ENCODE results near the gene SPSB4. TPM values are rescaled to one million over a fixed set of nuclear protein-coding genes. Genes with fewer than 3 reads are reported as not detected.

SPSB4 gene
- total RNA-seq, 1 donor from 2014 or later: 12.0 TPM

- Histone ChIP-seq H3K27me3 (ENCODE audit: control insufficient read depth in 3 of 3, insufficient read depth in 3 of 3, low read length in 3 of 3) (no peaks in the 10 kb centered on the region), H3K36me3 (ENCODE audit: control insufficient read depth in 3 of 3, insufficient read depth in 3 of 3, low read length in 3 of 3) (no peaks in the 10 kb centered on the region), H3K4me1 (ENCODE audit: control insufficient read depth in 3 of 3, insufficient read depth in 3 of 3, low read length in 3 of 3) (peaks cover 19 to 30% (median 29%) of the 10 kb centered on the region in 3 donors), H3K27ac (ENCODE audit: low read depth, low read length) (no peak overlapping the region), H3K9ac (ENCODE audit: low read depth in 1 of 3, low read length in 3 of 3) (no peak overlapping the region), H3K9me3 (ENCODE audit: control insufficient read depth in 3 of 3, low read length in 3 of 3) (no peaks in the 10 kb centered on the region), H3K4me3 (ENCODE audit: low read length in 3 of 3) (no peak overlapping the region)
These were observed 73.6 kb downstream of the SPSB4 start for GRCh38 chr3:141124715-141125114.

DNA sequence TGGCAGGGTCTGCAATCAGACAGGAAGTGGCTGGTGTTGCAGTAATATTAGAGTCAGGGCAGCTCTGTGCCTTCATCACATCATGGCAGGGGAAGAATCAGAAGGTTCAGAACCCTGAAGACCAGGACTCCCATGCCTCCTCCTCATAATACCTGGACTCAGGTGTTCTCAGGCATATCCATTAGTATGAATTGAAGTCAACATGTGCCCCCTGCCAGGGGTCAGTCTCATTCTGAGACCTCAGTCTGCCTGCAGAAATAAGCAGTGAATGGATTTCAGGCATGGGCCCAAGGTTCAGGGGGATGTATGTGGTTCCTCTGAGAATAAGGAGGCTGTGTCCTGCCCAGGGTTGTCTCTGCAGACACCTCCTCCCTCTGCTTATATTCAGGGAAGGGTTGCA is 74.2 kb downstream of the SPSB4 start:
- H3K27ac ChIP-seq (ENCODE audit: low read depth, low read length): no peak overlapping the region
- peaks cover 19 to 30% (median 29%) of the 10 kb centered on the region in 3 donors for H3K4me1 ChIP-seq (ENCODE audit: control insufficient read depth in 3 of 3, insufficient read depth in 3 of 3, low read length in 3 of 3)
- no peaks in the 10 kb centered on the region for H3K36me3 ChIP-seq (ENCODE audit: control insufficient read depth in 3 of 3, insufficient read depth in 3 of 3, low read length in 3 of 3)
- no peaks in the 10 kb centered on the region for H3K27me3 ChIP-seq (ENCODE audit: control insufficient read depth in 3 of 3, insufficient read depth in 3 of 3, low read length in 3 of 3)
- no peak overlapping the region for H3K4me3 ChIP-seq (ENCODE audit: low read length in 3 of 3)
- H3K9ac ChIP-seq (ENCODE audit: low read depth in 1 of 3, low read length in 3 of 3): no peak overlapping the region
- H3K9me3 ChIP-seq (ENCODE audit: control insufficient read depth in 3 of 3, low read length in 3 of 3): no peaks in the 10 kb centered on the region

DNA sequence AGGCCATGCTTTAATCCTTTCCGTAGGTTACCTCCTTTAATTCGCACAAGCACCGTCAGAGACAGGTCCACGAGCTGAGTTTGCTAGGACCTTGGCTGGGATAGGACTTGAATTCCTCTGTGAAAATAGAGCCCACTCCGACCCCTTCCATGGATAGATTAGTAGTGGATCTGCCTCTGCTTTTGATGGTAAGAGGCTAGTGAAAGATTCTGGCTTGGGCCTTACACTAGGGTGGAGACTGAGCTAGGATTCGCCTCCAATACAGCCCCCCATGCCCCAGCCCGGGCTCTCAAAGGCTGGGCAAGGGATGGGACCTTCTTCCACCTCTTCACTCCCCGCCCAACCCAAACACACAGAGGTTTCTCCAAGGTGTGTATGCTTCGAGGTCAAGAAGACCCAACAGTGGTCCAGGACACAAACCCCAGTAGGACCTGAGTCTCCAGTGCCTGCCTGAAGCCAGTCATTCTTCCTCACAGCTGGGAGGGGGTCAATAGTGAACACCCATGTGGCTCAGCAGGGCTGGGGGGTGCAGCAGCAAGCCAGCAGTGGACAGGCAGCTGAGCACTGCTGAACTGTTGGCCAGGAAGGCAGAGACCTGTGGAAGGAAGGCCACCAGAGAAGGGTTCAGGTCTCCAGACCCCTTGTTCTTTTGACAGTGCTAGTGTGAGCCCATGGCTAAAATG is 75.7 kb downstream of the SPSB4 start:
- Histone ChIP-seq H3K36me3 (ENCODE audit: control insufficient read depth in 3 of 3, insufficient read depth in 3 of 3, low read length in 3 of 3) (no peaks in the 10 kb centered on the region), H3K9ac (ENCODE audit: low read depth in 1 of 3, low read length in 3 of 3) (no peak overlapping the region), H3K27ac (ENCODE audit: low read depth, low read length) (no peak overlapping the region), H3K9me3 (ENCODE audit: control insufficient read depth in 3 of 3, low read length in 3 of 3) (no peaks in the 10 kb centered on the region), H3K4me3 (ENCODE audit: low read length in 3 of 3) (no peak overlapping the region), H3K27me3 (ENCODE audit: control insufficient read depth in 3 of 3, insufficient read depth in 3 of 3, low read length in 3 of 3) (no peaks in the 10 kb centered on the region), H3K4me1 (ENCODE audit: control insufficient read depth in 3 of 3, insufficient read depth in 3 of 3, low read length in 3 of 3) (peaks cover 19 to 30% (median 29%) of the 10 kb centered on the region in 3 donors)

- no peaks in the 10 kb centered on the region for H3K9me3 ChIP-seq (ENCODE audit: control insufficient read depth in 3 of 3, low read length in 3 of 3)
- H3K9ac ChIP-seq (ENCODE audit: low read depth in 1 of 3, low read length in 3 of 3): no peak overlapping the region
- no peaks in the 10 kb centered on the region for H3K36me3 ChIP-seq (ENCODE audit: control insufficient read depth in 3 of 3, insufficient read depth in 3 of 3, low read length in 3 of 3)
- no peak overlapping the region for H3K4me3 ChIP-seq (ENCODE audit: low read length in 3 of 3)
- peaks cover 19 to 30% (median 29%) of the 10 kb centered on the region in 3 donors for H3K4me1 ChIP-seq (ENCODE audit: control insufficient read depth in 3 of 3, insufficient read depth in 3 of 3, low read length in 3 of 3)
- no peak overlapping the region for H3K27ac ChIP-seq (ENCODE audit: low read depth, low read length)
- no peaks in the 10 kb centered on the region for H3K27me3 ChIP-seq (ENCODE audit: control insufficient read depth in 3 of 3, insufficient read depth in 3 of 3, low read length in 3 of 3)
These were observed 76.4 kb downstream of the SPSB4 start for GRCh38 chr3:141127344-141128125.

DNA sequence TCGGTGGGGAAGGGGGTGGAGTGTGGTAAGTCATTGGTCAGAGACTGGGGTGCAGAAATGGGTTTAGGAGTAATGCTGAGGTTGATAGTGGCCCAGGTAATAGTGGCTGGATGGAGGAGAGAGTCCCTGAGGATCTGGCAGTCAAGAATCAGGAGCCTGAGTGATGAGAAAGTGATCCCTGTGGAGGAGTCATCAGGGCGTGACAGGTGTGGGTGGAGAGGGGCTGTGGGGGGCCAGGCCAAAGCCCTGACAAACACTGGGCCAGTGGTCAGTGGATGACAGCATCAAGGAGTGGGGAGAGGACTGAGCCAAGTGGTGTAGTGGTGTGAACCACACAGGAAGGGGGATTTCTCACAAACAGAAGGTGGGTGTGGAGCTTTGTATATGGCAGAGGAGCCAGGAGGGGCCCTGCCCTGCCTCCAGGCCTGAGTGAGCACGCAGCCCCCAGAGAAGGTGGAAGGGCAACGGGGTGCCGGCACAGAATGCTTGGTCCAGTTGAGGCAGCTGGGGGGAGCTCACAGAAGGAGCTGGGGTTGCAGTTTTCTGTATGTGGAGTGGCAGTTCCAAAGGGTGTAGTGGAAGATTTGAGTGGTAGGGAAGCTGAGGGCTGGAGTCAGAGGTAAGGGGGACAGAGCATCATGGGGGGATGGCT is 77.1 kb downstream of the SPSB4 start:
- H3K4me1 ChIP-seq (ENCODE audit: control insufficient read depth in 3 of 3, insufficient read depth in 3 of 3, low read length in 3 of 3): peaks cover 18 to 27% (median 27%) of the 10 kb centered on the region in 3 donors
- H3K9ac ChIP-seq (ENCODE audit: low read depth in 1 of 3, low read length in 3 of 3): no peak overlapping the region
- no peak overlapping the region for H3K27ac ChIP-seq (ENCODE audit: low read depth, low read length)
- H3K9me3 ChIP-seq (ENCODE audit: control insufficient read depth in 3 of 3, low read length in 3 of 3): no peaks in the 10 kb centered on the region
- no peaks in the 10 kb centered on the region for H3K36me3 ChIP-seq (ENCODE audit: control insufficient read depth in 3 of 3, insufficient read depth in 3 of 3, low read length in 3 of 3)
- no peaks in the 10 kb centered on the region for H3K27me3 ChIP-seq (ENCODE audit: control insufficient read depth in 3 of 3, insufficient read depth in 3 of 3, low read length in 3 of 3)
- H3K4me3 ChIP-seq (ENCODE audit: low read length in 3 of 3): no peak overlapping the region

- Histone ChIP-seq H3K4me1 (ENCODE audit: control insufficient read depth in 3 of 3, insufficient read depth in 3 of 3, low read length in 3 of 3) (peaks cover 10 to 19% (median 19%) of the 10 kb centered on the region in 3 donors), H3K4me3 (ENCODE audit: low read length in 3 of 3) (no peak overlapping the region), H3K9me3 (ENCODE audit: control insufficient read depth in 3 of 3, low read length in 3 of 3) (no peaks in the 10 kb centered on the region), H3K27me3 (ENCODE audit: control insufficient read depth in 3 of 3, insufficient read depth in 3 of 3, low read length in 3 of 3) (no peaks in the 10 kb centered on the region), H3K36me3 (ENCODE audit: control insufficient read depth in 3 of 3, insufficient read depth in 3 of 3, low read length in 3 of 3) (no peaks in the 10 kb centered on the region), H3K27ac (ENCODE audit: low read depth, low read length) (no peak overlapping the region), H3K9ac (ENCODE audit: low read depth in 1 of 3, low read length in 3 of 3) (no peak overlapping the region)
These were observed 77.9 kb downstream of the SPSB4 start for GRCh38 chr3:141129049-141129448.

DNA sequence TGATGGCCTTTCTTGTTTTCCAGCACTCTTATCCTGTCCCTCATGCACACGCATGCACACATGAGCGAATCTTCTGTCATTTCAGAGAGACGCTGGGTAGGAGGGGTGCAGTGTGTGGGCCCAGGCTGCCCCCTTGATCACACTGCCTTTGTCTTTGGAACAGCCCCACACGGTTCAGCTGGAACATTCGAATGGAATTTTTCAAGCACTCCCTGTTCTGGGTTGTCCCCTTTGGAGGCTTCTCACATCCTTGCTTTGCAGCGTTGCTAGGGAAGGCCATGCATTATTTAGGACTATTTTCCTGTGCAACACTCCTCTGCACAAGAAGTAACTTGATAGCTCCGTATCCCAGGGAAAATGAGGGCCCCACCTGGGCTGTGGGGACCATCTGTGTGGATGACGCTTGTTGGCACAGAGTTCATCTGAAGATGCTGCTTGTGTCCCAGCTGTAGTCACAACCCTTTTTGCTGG is 78.4 kb downstream of the SPSB4 start:
- H3K4me1 ChIP-seq (ENCODE audit: control insufficient read depth in 3 of 3, insufficient read depth in 3 of 3, low read length in 3 of 3): peaks cover 7 to 14% (median 13%) of the 10 kb centered on the region in 3 donors
- no peak overlapping the region for H3K4me3 ChIP-seq (ENCODE audit: low read length in 3 of 3)
- no peaks in the 10 kb centered on the region for H3K36me3 ChIP-seq (ENCODE audit: control insufficient read depth in 3 of 3, insufficient read depth in 3 of 3, low read length in 3 of 3)
- H3K9ac ChIP-seq (ENCODE audit: low read depth in 1 of 3, low read length in 3 of 3): no peak overlapping the region
- H3K27me3 ChIP-seq (ENCODE audit: control insufficient read depth in 3 of 3, insufficient read depth in 3 of 3, low read length in 3 of 3): no peaks in the 10 kb centered on the region
- no peak overlapping the region for H3K27ac ChIP-seq (ENCODE audit: low read depth, low read length)
- H3K9me3 ChIP-seq (ENCODE audit: control insufficient read depth in 3 of 3, low read length in 3 of 3): no peaks in the 10 kb centered on the region

DNA sequence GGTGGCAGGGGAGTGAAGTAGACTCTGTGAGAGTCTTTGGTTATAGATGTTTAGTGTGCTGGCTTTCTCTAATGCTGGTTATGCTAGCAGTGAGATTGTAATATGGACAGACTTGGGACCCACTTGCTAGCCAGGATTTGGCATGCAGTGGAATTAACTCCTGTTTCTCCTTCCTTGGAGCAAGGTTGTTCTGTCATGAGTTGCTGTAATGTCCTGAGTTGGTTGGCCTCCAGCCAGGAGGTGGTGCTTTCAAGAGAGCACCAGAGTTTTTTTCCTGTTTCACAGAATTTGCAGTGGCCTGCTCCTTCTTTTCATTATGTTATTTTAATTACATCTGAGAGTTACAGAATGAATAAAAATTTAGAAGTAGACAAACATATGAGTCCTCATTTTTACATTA is 92.4 kb downstream of the SPSB4 start:
- H3K9ac ChIP-seq (ENCODE audit: low read depth in 1 of 3, low read length in 3 of 3): no peak overlapping the region
- peaks cover 0 to 2% (median 0%) of the 10 kb centered on the region in 3 donors for H3K9me3 ChIP-seq (ENCODE audit: control insufficient read depth in 3 of 3, low read length in 3 of 3)
- no peaks in the 10 kb centered on the region for H3K27me3 ChIP-seq (ENCODE audit: control insufficient read depth in 3 of 3, insufficient read depth in 3 of 3, low read length in 3 of 3)

DNA sequence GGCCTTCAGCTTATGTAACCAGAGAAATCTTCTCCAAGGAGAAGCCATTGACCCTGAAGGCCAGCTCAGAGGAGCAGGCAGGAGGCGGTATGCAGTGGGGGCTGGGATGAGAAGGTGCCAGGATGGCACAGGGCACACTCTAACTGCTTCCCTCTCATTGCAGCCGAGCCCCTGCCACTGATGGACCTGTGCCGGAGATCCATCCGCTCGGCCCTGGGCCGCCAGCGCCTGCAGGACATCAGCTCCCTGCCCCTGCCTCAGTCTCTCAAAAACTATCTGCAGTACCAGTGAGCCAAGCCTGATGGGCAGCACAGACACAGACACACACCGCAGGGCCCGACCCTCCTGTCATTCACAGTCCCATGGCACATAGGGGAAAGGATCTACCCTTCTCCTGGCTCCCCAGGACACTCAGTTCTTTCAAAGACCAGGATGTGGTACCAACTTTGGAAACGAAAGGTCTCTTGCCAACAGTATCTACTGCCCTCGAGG is 95.9 kb downstream of the SPSB4 start:
- Histone ChIP-seq H3K9me3 (ENCODE audit: control insufficient read depth in 3 of 3, low read length in 3 of 3) (no peaks in the 10 kb centered on the region), H3K36me3 (ENCODE audit: control insufficient read depth in 3 of 3, insufficient read depth in 3 of 3, low read length in 3 of 3) (no peaks in the 10 kb centered on the region), H3K4me3 (ENCODE audit: low read length in 3 of 3) (no peak overlapping the region), H3K27ac (ENCODE audit: low read depth, low read length) (no peak overlapping the region), H3K9ac (ENCODE audit: low read depth in 1 of 3, low read length in 3 of 3) (no peak overlapping the region), H3K27me3 (ENCODE audit: control insufficient read depth in 3 of 3, insufficient read depth in 3 of 3, low read length in 3 of 3) (no peaks in the 10 kb centered on the region), H3K4me1 (ENCODE audit: control insufficient read depth in 3 of 3, insufficient read depth in 3 of 3, low read length in 3 of 3) (peaks cover 0 to 5% (median 0%) of the 10 kb centered on the region in 3 donors)

More for the DNA sequence above, 92.4 kb downstream of the SPSB4 start:
- no peaks in the 10 kb centered on the region for H3K4me1 ChIP-seq (ENCODE audit: control insufficient read depth in 3 of 3, insufficient read depth in 3 of 3, low read length in 3 of 3)
- no peak overlapping the region for H3K27ac ChIP-seq (ENCODE audit: low read depth, low read length)
- H3K36me3 ChIP-seq (ENCODE audit: control insufficient read depth in 3 of 3, insufficient read depth in 3 of 3, low read length in 3 of 3): no peaks in the 10 kb centered on the region
- H3K4me3 ChIP-seq (ENCODE audit: low read length in 3 of 3): no peak overlapping the region

All from skeletal muscle tissue (tissue), 4 donors.